ENCODE results near the gene COA3.

The COA3 gene

DNA sequence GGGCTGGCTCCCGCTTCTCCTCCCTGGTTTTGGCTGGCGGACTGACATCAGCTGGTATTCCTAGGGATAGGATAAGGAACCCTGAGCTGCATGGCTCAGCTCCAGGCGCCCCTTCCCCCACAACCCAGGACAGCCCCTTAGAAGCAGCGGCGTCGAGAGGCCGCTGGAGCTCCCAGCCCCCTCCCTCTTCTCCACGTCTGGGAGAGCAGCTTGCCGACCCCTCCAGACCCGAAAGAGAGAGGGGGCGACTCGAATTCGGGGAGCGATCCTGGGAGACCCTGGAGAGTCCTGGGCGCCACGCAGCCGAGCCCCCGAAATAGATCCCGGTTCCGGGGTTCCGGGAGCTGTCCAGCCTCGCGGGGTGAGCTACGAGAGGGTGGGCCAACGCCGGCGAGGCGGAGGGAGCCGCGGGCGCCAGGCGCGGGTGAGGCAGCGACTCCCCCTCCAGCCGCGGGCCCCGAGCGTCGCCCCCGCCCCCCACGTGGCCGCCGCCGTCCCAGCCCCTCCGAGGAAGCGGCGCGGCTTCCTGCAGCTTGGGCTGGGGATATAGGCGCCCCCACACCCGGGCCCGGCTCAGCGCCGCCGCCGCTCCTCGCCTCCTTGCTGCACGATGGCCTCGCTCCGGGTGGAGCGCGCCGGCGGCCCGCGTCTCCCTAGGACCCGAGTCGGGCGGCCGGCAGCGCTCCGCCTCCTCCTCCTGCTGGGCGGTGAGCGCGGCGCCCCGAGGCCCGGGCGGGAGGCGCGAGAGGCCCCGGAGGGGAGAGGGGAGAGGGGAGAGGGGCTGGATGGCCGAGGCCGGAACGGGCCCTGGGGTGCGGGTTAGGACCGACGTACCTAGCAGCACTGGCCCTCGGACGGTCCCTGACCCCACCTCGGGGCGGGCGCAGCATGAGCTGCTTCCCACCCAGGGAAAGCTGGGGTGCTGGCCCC is 37.6 kb downstream of the COA3 start, which contains the start of gene RAMP2:
Gene RAMP2 (plus strand): TSS at position 576 of the 930 bp plus-strand sequence. CDS start 35 bp downstream, at position 611.
- no peak within 1 kb of the TSS for H3K27ac ChIP-seq
- no peak for DNase-seq (ENCODE audit: low read depth, low spot score)

DNA sequence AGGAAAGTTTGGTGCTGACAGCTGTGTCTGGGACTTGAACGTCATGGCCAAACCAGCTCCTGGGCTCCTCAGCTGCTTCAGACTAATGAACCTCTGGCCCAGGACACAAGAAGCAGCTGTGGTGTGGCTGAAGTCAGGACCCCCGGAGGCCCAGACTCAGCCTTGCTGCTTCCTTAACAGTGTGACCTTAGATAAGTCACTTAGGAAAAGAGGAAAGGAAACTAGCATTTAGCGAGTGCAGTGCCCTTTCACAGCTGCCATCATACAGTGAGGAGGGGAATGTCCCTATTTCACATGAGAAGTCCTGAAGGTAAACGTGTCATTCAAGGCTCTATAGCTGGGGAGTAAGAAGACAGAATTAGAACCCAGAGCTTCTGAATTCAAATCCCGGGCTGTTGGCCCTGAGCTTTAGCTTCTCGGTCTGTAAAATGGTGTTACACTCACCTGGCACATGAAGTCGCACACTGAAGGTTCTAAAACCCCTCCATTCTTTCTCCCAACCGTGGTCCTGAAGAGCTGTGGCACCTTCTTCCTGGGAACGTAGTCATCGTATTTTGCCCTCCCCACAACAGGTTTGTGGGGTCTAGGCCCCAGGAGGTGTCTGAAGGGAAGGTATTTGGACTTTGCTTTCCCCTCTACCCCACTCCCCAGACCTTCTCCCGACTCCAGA is 38.4 kb downstream of the COA3 start:
- no peak overlapping the region for H3K27ac ChIP-seq
- DNase-seq (ENCODE audit: low read depth, low spot score): no peak

DNA sequence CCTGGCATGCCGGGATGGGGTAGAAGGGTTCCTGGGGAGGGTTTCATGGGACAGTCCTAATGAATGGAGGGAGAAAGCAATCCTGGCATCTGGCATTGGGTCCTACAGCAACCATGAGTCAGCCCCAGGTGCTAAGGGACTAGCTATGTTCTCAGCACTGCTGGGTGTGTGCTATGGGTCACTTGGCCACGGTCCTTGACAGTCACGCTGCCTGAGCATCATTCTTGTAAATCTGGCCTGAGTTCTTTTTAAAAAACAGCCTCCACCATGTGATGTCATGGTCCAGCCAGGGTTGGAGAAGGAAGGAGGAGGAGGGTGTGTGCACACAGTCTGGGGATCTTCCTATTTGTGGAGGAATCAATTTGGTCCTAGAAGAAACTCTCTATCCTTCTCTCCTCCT is 43.7 kb downstream of the COA3 start:
- peak; percentile 56 for DNase-seq (ENCODE audit: low read depth, low spot score)

DNA sequence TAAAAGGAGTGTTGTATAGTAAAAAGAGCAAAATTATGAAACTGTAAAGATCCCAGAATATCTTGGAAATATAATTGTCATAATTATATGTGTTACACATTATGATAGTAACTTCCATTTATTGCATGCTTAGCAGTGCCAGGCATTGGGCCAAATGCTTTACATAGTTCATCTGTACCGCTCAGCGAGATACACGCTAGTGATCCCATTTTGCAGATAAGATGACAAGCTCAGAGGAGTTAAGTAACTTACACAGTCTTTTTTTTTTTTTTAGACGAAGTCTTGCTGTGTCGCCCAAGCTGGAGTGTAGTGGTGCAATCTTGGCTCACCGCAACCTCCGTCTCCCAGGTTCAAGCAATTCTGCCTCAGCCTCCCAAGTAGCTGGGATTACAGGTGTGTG is 46.9 kb downstream of the COA3 start:
- no peak for DNase-seq (ENCODE audit: low read depth, low spot score)
- H3K27ac ChIP-seq: no peak overlapping the region

More for the DNA sequence above, 43.7 kb downstream of the COA3 start:
- H3K27ac ChIP-seq: no peak overlapping the region

DNA sequence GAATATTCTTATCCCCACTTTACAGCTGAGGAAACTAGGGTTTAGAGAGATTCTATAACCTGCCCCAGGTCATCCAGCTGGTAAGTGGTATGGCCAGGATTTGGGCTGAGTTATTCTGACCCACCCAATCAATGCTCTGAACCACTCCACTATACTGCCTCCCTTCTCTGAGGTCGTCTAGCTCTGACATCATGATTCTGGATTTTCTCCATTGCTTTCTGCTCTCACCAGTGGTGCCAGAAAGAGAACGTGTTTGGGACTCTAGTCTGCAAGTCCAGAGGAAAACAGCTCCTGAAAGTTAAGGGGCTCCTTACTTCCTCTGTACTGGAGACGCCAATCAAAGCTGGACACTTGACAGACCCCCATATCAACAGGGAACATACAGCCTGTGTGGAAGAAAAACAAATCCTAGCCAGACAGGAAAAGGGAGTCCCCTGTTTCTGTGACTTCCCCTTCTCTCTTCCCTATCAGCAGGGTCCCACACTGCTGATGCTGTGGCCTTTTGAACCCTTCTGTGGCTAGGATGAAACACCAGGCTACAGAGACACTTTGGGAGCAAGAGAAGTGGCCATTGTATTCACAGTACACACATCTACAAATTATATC is 47.7 kb downstream of the COA3 start:
- no peak for DNase-seq (ENCODE audit: low read depth, low spot score)

DNA sequence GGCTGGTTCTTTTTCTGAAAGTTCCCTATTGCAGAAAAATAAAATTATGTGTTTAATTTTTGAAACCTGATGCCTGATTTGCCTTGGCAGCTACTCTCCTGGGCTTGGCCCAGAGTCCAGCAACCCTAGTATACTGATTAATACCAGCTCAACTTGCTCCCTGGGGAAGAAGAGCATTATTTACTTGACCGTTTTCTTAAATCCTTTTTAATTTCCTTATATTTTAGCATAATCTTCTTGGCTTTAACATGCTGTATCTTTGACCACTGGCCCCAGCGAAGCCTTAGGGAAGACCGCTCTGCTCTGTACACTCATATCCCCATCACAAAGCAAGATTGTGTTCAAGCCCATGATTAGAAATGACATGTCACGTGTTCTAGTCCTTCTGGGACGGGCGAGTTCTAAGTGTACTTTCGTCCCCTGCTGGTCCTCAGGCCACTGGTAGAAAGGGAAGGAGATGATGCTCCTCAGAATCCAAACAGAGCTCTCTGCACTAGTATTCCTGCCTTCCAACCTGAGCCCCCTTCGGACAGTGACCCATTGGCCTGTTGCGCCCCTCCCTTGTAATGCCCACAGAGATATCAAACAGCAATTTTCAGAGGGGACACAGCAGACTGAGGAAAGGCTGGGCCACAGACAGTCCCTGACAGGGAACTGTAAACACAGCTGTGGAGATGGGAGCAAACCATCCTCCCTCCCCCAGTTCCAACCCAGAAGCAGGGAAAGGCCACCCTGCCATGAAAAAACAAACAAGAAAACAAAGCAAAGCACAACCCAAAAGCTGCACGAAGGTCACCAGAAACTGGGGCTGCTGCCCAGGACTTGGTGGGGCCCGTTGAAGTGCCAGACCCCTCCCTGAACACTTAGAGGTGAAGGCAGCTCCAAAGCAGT is 49.4 kb downstream of the COA3 start:
- no peak for DNase-seq (ENCODE audit: low read depth, low spot score)
- H3K27ac ChIP-seq: no peak overlapping the region

More for the DNA sequence above, 47.7 kb downstream of the COA3 start:
- no peak overlapping the region for H3K27ac ChIP-seq

DNA sequence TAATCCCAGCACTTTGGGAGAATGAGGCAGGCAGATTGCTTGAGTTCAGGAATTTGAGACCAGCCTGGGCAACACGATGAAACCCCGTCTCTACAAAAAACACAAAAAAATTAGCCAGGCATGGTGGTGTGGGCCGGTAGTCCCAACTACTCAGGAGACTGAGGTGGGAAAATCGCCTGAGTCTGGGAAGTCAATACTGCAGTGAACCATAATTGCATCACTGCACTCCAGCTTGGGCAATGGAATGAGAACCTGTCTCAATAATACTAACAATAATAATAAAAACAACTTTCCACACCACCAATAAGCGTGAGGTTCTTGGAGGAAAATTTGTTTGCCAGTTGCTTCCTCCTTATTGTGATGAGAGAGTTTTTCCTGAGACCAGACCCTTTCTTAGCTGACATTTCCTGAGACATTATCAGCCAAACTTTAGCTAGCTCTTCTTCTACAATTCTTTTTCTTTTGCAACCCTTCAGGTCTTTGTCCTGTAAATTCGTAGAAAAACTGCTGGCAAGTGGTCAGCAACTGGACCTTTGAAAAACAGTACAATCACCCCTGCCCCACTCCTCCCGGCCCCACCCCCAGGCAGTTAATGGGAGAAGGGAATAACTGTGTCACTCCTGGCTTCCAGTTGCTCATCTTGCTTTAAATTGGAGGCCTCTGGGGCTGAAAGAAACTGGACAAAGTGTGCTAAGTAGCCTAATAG is 50.1 kb downstream of the COA3 start:
- DNase-seq (ENCODE audit: low read depth, low spot score): no peak
- no peak overlapping the region for H3K27ac ChIP-seq
